Activated T-helper 9 cell treated with anti-CD3 and anti-CD28 coated beads, Interleukin-2, amount 50 U/mL, for 16 hours (primary cell): ENCODE data around the gene RPS18.
A peak's percentile ranks its signal among the peaks of the same experiment; 100 is the strongest.

Experiments
- DNase-seq: peaks from one replicate; pipeline ENCODE4 v3.0.0-alpha.2; 2020; ENCODE audit warnings: low read depth

Gene RPS18

GRCh38 chr6:33289784-33290315 lies 18.0 kb downstream of the RPS18 start:
- DNase-seq, result no peak

- no peak for DNase-seq
Observed at GRCh38 chr6:33290459-33290858, 18.6 kb downstream of the RPS18 start.

GRCh38 chr6:33292996-33293682 lies 21.3 kb downstream of the RPS18 start:
- DNase-seq, result no peak

- no peak for DNase-seq
Observed at GRCh38 chr6:33294086-33294823, 22.4 kb downstream of the RPS18 start.

GRCh38 chr6:33295621-33296369 lies 23.9 kb downstream of the RPS18 start:
- DNase-seq, result no peak

GRCh38 chr6:33296797-33297405 lies 25.0 kb downstream of the RPS18 start:
- DNase-seq, result no peak

- no peak for DNase-seq
Observed at GRCh38 chr6:33297406-33297955, 25.6 kb downstream of the RPS18 start.

GRCh38 chr6:33297956-33298772 lies 26.3 kb downstream of the RPS18 start:
- DNase-seq, result no peak

- peak; percentile 40 for DNase-seq
Observed at GRCh38 chr6:33298773-33299236, 26.9 kb downstream of the RPS18 start, which contains the start of gene RGL2. Gene RGL2, minus strand, starts transcription at chr6:33298942. Its CDS starts 332 bp downstream, at chr6:33298610.

GRCh38 chr6:33299237-33299944 lies 27.5 kb downstream of the RPS18 start:
- DNase-seq, result peak; percentile 91

GRCh38 chr6:33301877-33302276 lies 30.0 kb downstream of the RPS18 start:
- DNase-seq, result no peak

- no peak for DNase-seq
Observed at GRCh38 chr6:33304216-33304615, 32.3 kb downstream of the RPS18 start.

- DNase-seq, result no peak
Observed at GRCh38 chr6:33305052-33305451, 33.2 kb downstream of the RPS18 start.

GRCh38 chr6:33306356-33306755 lies 34.5 kb downstream of the RPS18 start:
- no peak for DNase-seq

- peak; percentile 76 for DNase-seq
Observed at GRCh38 chr6:33312361-33313104, 40.7 kb downstream of the RPS18 start.

- DNase-seq, result peak; percentile 36
Observed at GRCh38 chr6:33313105-33313708, 41.3 kb downstream of the RPS18 start.

- peak; percentile 79 for DNase-seq
Observed at GRCh38 chr6:33313709-33314514, 42.0 kb downstream of the RPS18 start, which contains the start of gene TAPBP. Gene TAPBP, minus strand, starts transcription at chr6:33314078. Its CDS starts 37 bp downstream, at chr6:33314041.

GRCh38 chr6:33314515-33314942 lies 42.7 kb downstream of the RPS18 start:
- DNase-seq, result peak; percentile 61
